Subcutaneous adipose tissue (tissue), 4 donors: ENCODE results near the gene PRKCQ. TPM values are rescaled to one million over a fixed set of nuclear protein-coding genes. Genes with fewer than 3 reads are reported as not detected.

Experiments used
- CTCF ChIP-seq: fragments of 450-650 bp; IDR thresholded peaks from one replicate; pipeline ENCODE4 v1.5.1; 2016; ENCODE audit warnings: low read depth, mild to moderate bottlenecking, control low read depth, antibody characterized with exemption, moderate library complexity
- total RNA-seq, 4 donors: library from RNA; depleted of rRNA; stranded (reverse); fragments of >200 nt; gene quantifications; one replicate each; pipeline ENCODE4 v1.1.0, GENCODE V29; 2016

The PRKCQ gene
- total RNA-seq, 4 donors from 2014 or later: 0.19 to 1.0 (median 0.93) TPM

GRCh38 chr10:6597478-6597877, 17.4 kb upstream of the PRKCQ start:
- TF ChIP-seq CTCF: no peak

- TF ChIP-seq CTCF: no peak
Measured at GRCh38 chr10:6595499-6595898, 15.4 kb upstream of the PRKCQ start.

GRCh38 chr10:6593241-6593671, 13.2 kb upstream of the PRKCQ start:
- TF ChIP-seq CTCF: no peak

GRCh38 chr10:6592080-6592479, 12.0 kb upstream of the PRKCQ start:
- TF ChIP-seq CTCF: no peak

GRCh38 chr10:6591668-6592067, 11.6 kb upstream of the PRKCQ start:
- TF ChIP-seq CTCF: no peak

- no peak for TF ChIP-seq CTCF
Measured at GRCh38 chr10:6590100-6590499, 10.0 kb upstream of the PRKCQ start.

- TF ChIP-seq CTCF: no peak
Measured at GRCh38 chr10:6589287-6590094, 9.4 kb upstream of the PRKCQ start.
